ENCODE measurements around the gene GABRA4. TPM values are rescaled to one million over a fixed set of nuclear protein-coding genes. Genes with fewer than 3 reads are reported as not detected.

Gene GABRA4
- total RNA-seq, 2 donors from 2014 or later = 0.08 TPM; not detected in 1

- intact Hi-C loops (cut with DNase I) = no loop called here
- H3K4me3 ChIP-seq = no peak overlapping the region
- TF ChIP-seq CTCF (IDR thresholded peaks at IDR 0.05) = no peak
- H3K36me3 ChIP-seq = no peaks in the 10 kb centered on the region
- H3K27me3 ChIP-seq = no peaks in the 10 kb centered on the region
- peaks cover 3% of the 10 kb centered on the region for H3K4me1 ChIP-seq
- no peak for DNase-seq
- H3K27ac ChIP-seq = no peak overlapping the region
- H3K9me3 ChIP-seq = no peaks in the 10 kb centered on the region
- no peak overlapping the region for H3K9ac ChIP-seq (ENCODE audit: low read depth in 2 of 2, low read length in 2 of 2)
Measured at GRCh38 chr4:47010912-47011446, 17.6 kb upstream of the GABRA4 start.

GRCh38 chr4:47010347-47010911 lies 17.0 kb upstream of the GABRA4 start:
- no peak overlapping the region for H3K4me3 ChIP-seq
- peaks cover 3% of the 10 kb centered on the region for H3K4me1 ChIP-seq
- no peaks in the 10 kb centered on the region for H3K9me3 ChIP-seq
- H3K36me3 ChIP-seq = no peaks in the 10 kb centered on the region
- H3K27ac ChIP-seq = no peak overlapping the region
- H3K9ac ChIP-seq (ENCODE audit: low read depth in 2 of 2, low read length in 2 of 2) = no peak overlapping the region
- DNase-seq = no peak
- TF ChIP-seq CTCF (IDR thresholded peaks at IDR 0.05) = no peak
- H3K27me3 ChIP-seq = no peaks in the 10 kb centered on the region
- intact Hi-C loops (cut with DNase I) = no loop called here

GRCh38 chr4:47002580-47002979 lies 9.2 kb upstream of the GABRA4 start:
- Histone ChIP-seq H3K27me3 (no peaks in the 10 kb centered on the region), H3K9me3 (no peaks in the 10 kb centered on the region), H3K36me3 (no peaks in the 10 kb centered on the region), H3K27ac (no peak overlapping the region), H3K4me3 (no peak overlapping the region), H3K9ac (ENCODE audit: low read depth in 2 of 2, low read length in 2 of 2) (no peak overlapping the region), H3K4me1 (no peaks in the 10 kb centered on the region)
- TF ChIP-seq CTCF (IDR thresholded peaks at IDR 0.05) = no peak
- DNase-seq = no peak
- intact Hi-C loops (cut with DNase I) = no loop called here

- Histone ChIP-seq H3K9ac (ENCODE audit: low read depth in 2 of 2, low read length in 2 of 2) (no peak overlapping the region), H3K27ac (no peak overlapping the region), H3K36me3 (no peaks in the 10 kb centered on the region), H3K27me3 (no peaks in the 10 kb centered on the region), H3K4me1 (no peaks in the 10 kb centered on the region), H3K9me3 (no peaks in the 10 kb centered on the region), H3K4me3 (no peak overlapping the region)
- DNase-seq = no peak
- TF ChIP-seq CTCF (IDR thresholded peaks at IDR 0.05) = no peak
- intact Hi-C loops (cut with DNase I) = no loop called here
Measured at GRCh38 chr4:47000406-47000805, 7.0 kb upstream of the GABRA4 start.

- no peaks in the 10 kb centered on the region for H3K9me3 ChIP-seq
- H3K4me1 ChIP-seq = no peaks in the 10 kb centered on the region
- no peaks in the 10 kb centered on the region for H3K27me3 ChIP-seq
- H3K4me3 ChIP-seq = no peak overlapping the region
- no peak overlapping the region for H3K9ac ChIP-seq (ENCODE audit: low read depth in 2 of 2, low read length in 2 of 2)
- DNase-seq = no peak
- intact Hi-C loops (cut with DNase I) = no loop called here
- no peaks in the 10 kb centered on the region for H3K36me3 ChIP-seq
- TF ChIP-seq CTCF (IDR thresholded peaks at IDR 0.05) = no peak
- H3K27ac ChIP-seq = no peak overlapping the region
Measured at GRCh38 chr4:46999566-46999965, 6.2 kb upstream of the GABRA4 start.
